OCI-LY3 (cell line): ENCODE measurements around the gene WNT2.

Experiments used
- H2AFZ ChIP-seq: fragments of 200-600, 300-600 bp; shearing (Covaris generic); 2 replicates; pipeline ENCODE4 v1.6.0; 2014; ENCODE audit warnings: antibody characterized with exemption, low read depth, low read length
- H3K27ac ChIP-seq: fragments of 200-600, 300-600 bp; sonication (generic); 2 replicates; pipeline ENCODE4 v1.5.1; 2014; ENCODE audit warnings: mild to moderate bottlenecking, low read length, moderate library complexity, mixed read lengths
- H3K27me3 ChIP-seq: fragments of 200-600, 300-600 bp; sonication (generic); 2 replicates; pipeline ENCODE4 v1.6.1; 2014; ENCODE audit warnings: low read depth, low read length, mixed read lengths
- H3K36me3 ChIP-seq: fragments of 200-600, 300-600 bp; sonication (generic); replicated peaks from 2 replicates; pipeline ENCODE3; 2014; ENCODE audit warnings: low read depth, low read length, mixed read lengths
- H3K4me1 ChIP-seq: fragments of 300-600, 200-600 bp; sonication (generic); 2 replicates; pipeline ENCODE4 v1.6.1; 2014; ENCODE audit warnings: low read length, mixed read lengths
- H3K4me2 ChIP-seq: fragments of 200-600, 300-600 bp; sonication (generic); 2 replicates; pipeline ENCODE4 v1.6.1; 2014; ENCODE audit warnings: low read length, mixed read lengths
- H3K4me3 ChIP-seq: fragments of 300-600, 200-600 bp; sonication (generic); 2 replicates; pipeline ENCODE4 v1.5.1; 2014; ENCODE audit warnings: antibody characterized with exemption, mild to moderate bottlenecking, low read length, moderate library complexity
- H3K79me2 ChIP-seq: fragments of 300-600, 200-600 bp; shearing (Covaris generic); 2 replicates; pipeline ENCODE4 v1.6.1; 2014; ENCODE audit warnings: mild to moderate bottlenecking, low read length, mixed read lengths
- H3K9ac ChIP-seq: fragments of 300-600, 200-600 bp; shearing (Covaris generic); 2 replicates; pipeline ENCODE4 v1.6.0; 2014; ENCODE audit warnings: mild to moderate bottlenecking, low read length, moderate library complexity
- H3K9me3 ChIP-seq: fragments of 200-600, 300-600 bp; shearing (Covaris generic); 2 replicates; pipeline ENCODE4 v1.6.1; 2014; ENCODE audit warnings: low read length, mixed read lengths; ENCODE audit not compliant: insufficient read depth
- H4K20me1 ChIP-seq: fragments of 200-600, 300-600 bp; sonication (generic); 2 replicates; pipeline ENCODE4 v1.6.1; 2016; ENCODE audit warnings: low read length, mixed read lengths; ENCODE audit not compliant: insufficient read depth
- EZH2phosphoT487 ChIP-seq: fragments of 200-600 bp; shearing (Covaris generic); IDR thresholded peaks from 2 replicates; pipeline ENCODE4 v1.6.1; 2018; ENCODE audit warnings: antibody characterized with exemption, mixed run types, low read depth
- TF ChIP-seq, protein P1 (sequence below): fragments of 200-600, 300-600 bp; sonication (generic); IDR thresholded peaks from 2 replicates; pipeline ENCODE4 v1.5.1; 2014; ENCODE audit warnings: antibody characterized with exemption, low read length, low read depth

The WNT2 gene

DNA sequence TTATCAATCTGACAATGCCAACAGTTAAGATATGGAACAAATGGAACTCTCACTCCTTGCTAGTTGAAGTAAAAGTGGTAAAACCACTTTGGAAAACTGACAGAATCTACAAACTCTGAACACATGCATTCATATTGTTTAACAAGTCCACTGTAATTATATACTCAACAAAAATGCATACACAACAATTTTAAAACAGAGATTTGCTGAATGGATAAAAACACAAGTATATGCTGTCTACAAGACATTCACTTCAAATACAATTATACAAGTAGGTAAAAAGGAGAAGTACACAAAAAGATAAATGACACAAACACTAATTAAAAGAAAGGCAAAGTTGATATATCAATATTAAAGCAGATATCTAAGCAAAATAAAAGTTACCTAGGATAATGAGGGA is 9.2 kb upstream of the WNT2 start:
- Histone ChIP-seq H3K4me2 (no peak overlapping the region), H3K9me3 (no peaks in the 10 kb centered on the region), H3K4me3 (no peak overlapping the region), H3K27ac (no peak overlapping the region), H3K79me2 (no peaks in the 10 kb centered on the region), H3K27me3 (no peaks in the 10 kb centered on the region), H3K9ac (no peak overlapping the region), H3K4me1 (no peaks in the 10 kb centered on the region), H2AFZ (no peak overlapping the region), H3K36me3 (no peaks in the 10 kb centered on the region), H4K20me1 (no peaks in the 10 kb centered on the region)
- TF ChIP-seq EZH2phosphoT487, result no peak
- TF ChIP-seq, protein P1, sequence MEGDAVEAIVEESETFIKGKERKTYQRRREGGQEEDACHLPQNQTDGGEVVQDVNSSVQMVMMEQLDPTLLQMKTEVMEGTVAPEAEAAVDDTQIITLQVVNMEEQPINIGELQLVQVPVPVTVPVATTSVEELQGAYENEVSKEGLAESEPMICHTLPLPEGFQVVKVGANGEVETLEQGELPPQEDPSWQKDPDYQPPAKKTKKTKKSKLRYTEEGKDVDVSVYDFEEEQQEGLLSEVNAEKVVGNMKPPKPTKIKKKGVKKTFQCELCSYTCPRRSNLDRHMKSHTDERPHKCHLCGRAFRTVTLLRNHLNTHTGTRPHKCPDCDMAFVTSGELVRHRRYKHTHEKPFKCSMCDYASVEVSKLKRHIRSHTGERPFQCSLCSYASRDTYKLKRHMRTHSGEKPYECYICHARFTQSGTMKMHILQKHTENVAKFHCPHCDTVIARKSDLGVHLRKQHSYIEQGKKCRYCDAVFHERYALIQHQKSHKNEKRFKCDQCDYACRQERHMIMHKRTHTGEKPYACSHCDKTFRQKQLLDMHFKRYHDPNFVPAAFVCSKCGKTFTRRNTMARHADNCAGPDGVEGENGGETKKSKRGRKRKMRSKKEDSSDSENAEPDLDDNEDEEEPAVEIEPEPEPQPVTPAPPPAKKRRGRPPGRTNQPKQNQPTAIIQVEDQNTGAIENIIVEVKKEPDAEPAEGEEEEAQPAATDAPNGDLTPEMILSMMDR, result no peak

- no peaks in the 10 kb centered on the region for H3K27me3 ChIP-seq
- H3K27ac ChIP-seq, result no peak overlapping the region
- H3K9ac ChIP-seq, result no peak overlapping the region
- H3K9me3 ChIP-seq, result no peaks in the 10 kb centered on the region
- H3K79me2 ChIP-seq, result no peaks in the 10 kb centered on the region
- H3K36me3 ChIP-seq, result no peaks in the 10 kb centered on the region
- H3K4me2 ChIP-seq, result no peak overlapping the region
- no peaks in the 10 kb centered on the region for H4K20me1 ChIP-seq
- TF ChIP-seq, protein P1, result no peak
- TF ChIP-seq EZH2phosphoT487, result no peak
- H3K4me3 ChIP-seq, result no peak overlapping the region
- no peak overlapping the region for H2AFZ ChIP-seq
- no peaks in the 10 kb centered on the region for H3K4me1 ChIP-seq
Observed at GRCh38 chr7:117325836-117326235, 3.0 kb upstream of the WNT2 start.

GRCh38 chr7:117324960-117325359 is 2.1 kb upstream of the WNT2 start:
- Histone ChIP-seq H3K36me3 (no peaks in the 10 kb centered on the region), H3K79me2 (no peaks in the 10 kb centered on the region), H3K4me2 (no peak overlapping the region), H3K27ac (no peak overlapping the region), H2AFZ (no peak overlapping the region), H3K4me3 (no peak overlapping the region), H3K9ac (no peak overlapping the region), H3K4me1 (no peaks in the 10 kb centered on the region), H3K27me3 (no peaks in the 10 kb centered on the region), H3K9me3 (no peaks in the 10 kb centered on the region), H4K20me1 (no peaks in the 10 kb centered on the region)
- TF ChIP-seq EZH2phosphoT487, result no peak
- TF ChIP-seq, protein P1, result no peak

GRCh38 chr7:117323851-117324711 is 1.2 kb upstream of the WNT2 start:
- no peak overlapping the region for H2AFZ ChIP-seq
- no peaks in the 10 kb centered on the region for H3K36me3 ChIP-seq
- no peaks in the 10 kb centered on the region for H3K79me2 ChIP-seq
- no peaks in the 10 kb centered on the region for H4K20me1 ChIP-seq
- H3K27me3 ChIP-seq, result no peaks in the 10 kb centered on the region
- no peaks in the 10 kb centered on the region for H3K4me1 ChIP-seq
- no peak overlapping the region for H3K27ac ChIP-seq
- no peak overlapping the region for H3K4me3 ChIP-seq
- TF ChIP-seq EZH2phosphoT487, result no peak
- TF ChIP-seq, protein P1, result no peak
- no peak overlapping the region for H3K4me2 ChIP-seq
- no peaks in the 10 kb centered on the region for H3K9me3 ChIP-seq
- no peak overlapping the region for H3K9ac ChIP-seq
